ENCODE data around the gene RNU1-3. TPM values are rescaled to one million over a fixed set of nuclear protein-coding genes. Genes with fewer than 3 reads are reported as not detected.

The RNU1-3 gene
- total and polyA plus RNA-seq, 9 of the 15 experiments (the other 6 are each of a cell fraction or from before 2014, with no cell fraction given), result under 0.01 to 32,823 (median 2,538) TPM; not detected in 4

DNA sequence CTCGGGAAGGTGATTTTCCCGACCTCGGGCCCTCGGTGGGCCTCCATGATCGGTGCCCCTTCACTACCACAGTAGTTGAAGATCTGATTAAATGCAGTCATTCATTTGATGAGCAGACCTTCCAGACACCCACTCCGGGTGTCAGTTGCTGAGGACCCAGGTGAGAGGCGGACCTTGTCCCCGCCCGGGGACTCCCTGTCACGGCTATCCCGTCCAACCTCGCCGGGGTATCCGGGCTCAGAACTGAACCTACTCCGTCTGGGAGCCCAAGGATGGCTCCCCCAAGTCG lies 22.6 kb downstream of the RNU1-3 start (continued):
- TF ChIP-seq SFPQ (IDR thresholded peaks at IDR 0.05; ENCODE audit: low read depth, low read length) (no peak), MITF (IDR thresholded peaks at IDR 0.05) (0 out of 2 replicates have a peak, but pooled peaks have one; percentile 23), TCF7L2 (IDR thresholded peaks at IDR 0.05; ENCODE audit: low read depth, low read length) (peak; percentile 30; the same call in 1 of the 2 replicates), POLR3G (IDR thresholded peaks at IDR 0.05; ENCODE audit: extremely low read depth, insufficient read length, insufficient replicate concordance) (no peak), ZBTB17 (CRISPR knock-in tag; IDR thresholded peaks at IDR 0.05) (no peak), MAFK (IDR thresholded peaks at IDR 0.05; ENCODE audit: low read length) (no peak), OTX1 (CRISPR knock-in tag; IDR thresholded peaks at IDR 0.05) (no peak), CHCHD3 (CRISPR knock-in tag; IDR thresholded peaks at IDR 0.05) (no peak), CLOCK (CRISPR knock-in tag; IDR thresholded peaks at IDR 0.05; ENCODE audit: borderline replicate concordance) (0 out of 2 replicates have a peak, but pooled peaks have one; percentile 41), ZBTB49 (CRISPR knock-in tag; IDR thresholded peaks at IDR 0.05; ENCODE audit: borderline replicate concordance) (0 out of 2 replicates have a peak, but pooled peaks have one; percentile 79), ZNF3 (CRISPR knock-in tag; IDR thresholded peaks at IDR 0.05) (no peak)
- TF ChIP-seq, protein P1, sequence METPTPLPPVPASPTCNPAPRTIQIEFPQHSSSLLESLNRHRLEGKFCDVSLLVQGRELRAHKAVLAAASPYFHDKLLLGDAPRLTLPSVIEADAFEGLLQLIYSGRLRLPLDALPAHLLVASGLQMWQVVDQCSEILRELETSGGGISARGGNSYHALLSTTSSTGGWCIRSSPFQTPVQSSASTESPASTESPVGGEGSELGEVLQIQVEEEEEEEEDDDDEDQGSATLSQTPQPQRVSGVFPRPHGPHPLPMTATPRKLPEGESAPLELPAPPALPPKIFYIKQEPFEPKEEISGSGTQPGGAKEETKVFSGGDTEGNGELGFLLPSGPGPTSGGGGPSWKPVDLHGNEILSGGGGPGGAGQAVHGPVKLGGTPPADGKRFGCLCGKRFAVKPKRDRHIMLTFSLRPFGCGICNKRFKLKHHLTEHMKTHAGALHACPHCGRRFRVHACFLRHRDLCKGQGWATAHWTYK (CRISPR knock-in tag; IDR thresholded peaks at IDR 0.05), result no peak
- TF ChIP-seq, protein P2, sequence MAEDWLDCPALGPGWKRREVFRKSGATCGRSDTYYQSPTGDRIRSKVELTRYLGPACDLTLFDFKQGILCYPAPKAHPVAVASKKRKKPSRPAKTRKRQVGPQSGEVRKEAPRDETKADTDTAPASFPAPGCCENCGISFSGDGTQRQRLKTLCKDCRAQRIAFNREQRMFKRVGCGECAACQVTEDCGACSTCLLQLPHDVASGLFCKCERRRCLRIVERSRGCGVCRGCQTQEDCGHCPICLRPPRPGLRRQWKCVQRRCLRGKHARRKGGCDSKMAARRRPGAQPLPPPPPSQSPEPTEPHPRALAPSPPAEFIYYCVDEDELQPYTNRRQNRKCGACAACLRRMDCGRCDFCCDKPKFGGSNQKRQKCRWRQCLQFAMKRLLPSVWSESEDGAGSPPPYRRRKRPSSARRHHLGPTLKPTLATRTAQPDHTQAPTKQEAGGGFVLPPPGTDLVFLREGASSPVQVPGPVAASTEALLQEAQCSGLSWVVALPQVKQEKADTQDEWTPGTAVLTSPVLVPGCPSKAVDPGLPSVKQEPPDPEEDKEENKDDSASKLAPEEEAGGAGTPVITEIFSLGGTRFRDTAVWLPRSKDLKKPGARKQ (CRISPR knock-in tag; IDR thresholded peaks at IDR 0.05), result no peak
